Posterior vena cava (tissue), 2 donors: Measurements from ENCODE around the gene CAMSAP1. TPM values are rescaled to one million over a fixed set of nuclear protein-coding genes. Genes with fewer than 3 reads are reported as not detected.
"Not testable (repeated sequence)": the region's sequence is repeated elsewhere in the genome, so short reads cannot be mapped to it uniquely, and the experiment has no call there.

Experiments
- DNase-seq: peaks from one replicate; pipeline ENCODE4 v3.0.0-alpha.2; 2020; ENCODE audit warnings: low spot score
- intact Hi-C, 2 donors: fragments of 100-400 bp; cut with DNase I; formaldehyde crosslinking; loops; one replicate each; pipeline versions ENCODE4 v1.14.1 to v1.14.2; 2022 to 2023
- total RNA-seq, 2 donors: library from RNA; stranded (reverse); fragmentation: NEBNext Ultra II Directional; extraction: Animal tissue kit (Norgen Biotek cat#: 25700); gene quantifications; one replicate each; pipeline ENCODE4 v1.2.1, GENCODE V29; 2021
- donor health status: DM: yes; HTN: yes; CAD: no.
- donor health status: DM: yes; HTN: yes; CAD: no.

The CAMSAP1 gene
- total RNA-seq, 2 donors from 2014 or later = 20.8 to 24.1 TPM

- DNase-seq = no peak
- intact Hi-C loops = no loop called here
These were observed 4.5 kb downstream of the CAMSAP1 start for GRCh38 chr9:135902655-135903357.

GRCh38 chr9:135901826-135902225, 5.5 kb downstream of the CAMSAP1 start:
- intact Hi-C loops = no loop called here

DNA sequence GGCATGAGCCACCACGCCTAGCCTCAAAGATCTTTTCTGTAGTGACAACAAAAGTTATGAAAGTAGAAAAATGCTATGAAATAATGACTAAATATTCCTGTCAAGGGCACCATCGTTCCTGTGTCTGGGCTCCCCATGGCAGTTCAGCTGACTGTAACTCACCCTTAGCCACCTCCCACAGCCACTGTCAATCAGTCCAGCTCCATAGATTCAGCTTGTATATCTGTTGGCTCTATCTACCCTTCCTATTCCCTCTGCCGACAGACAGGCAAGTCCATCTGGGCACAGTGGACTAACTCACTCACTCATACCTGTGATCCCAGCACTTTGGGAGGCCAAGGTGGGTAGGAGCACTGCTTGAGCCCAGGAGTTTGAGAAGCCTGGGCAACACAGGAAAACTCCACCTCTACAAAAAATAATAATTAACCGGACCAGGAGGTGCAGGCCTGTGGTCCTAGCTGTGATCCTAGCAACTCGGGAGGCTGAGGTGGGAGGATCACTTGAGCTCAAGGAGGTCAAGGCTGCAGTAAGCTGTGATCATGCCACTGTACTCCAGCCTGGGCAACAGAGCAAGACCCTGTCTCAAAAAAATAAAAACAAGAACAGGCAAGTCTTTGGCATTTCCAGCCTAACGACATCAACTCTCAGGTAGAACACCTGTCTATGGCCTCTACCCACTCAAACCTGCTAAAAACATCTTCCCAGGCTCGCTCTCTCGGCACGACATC, 6.2 kb downstream of the CAMSAP1 start:
- intact Hi-C loops = no loop called here
- DNase-seq = no peak

More at GRCh38 chr9:135901826-135902225, 5.5 kb downstream of the CAMSAP1 start:
- peak; percentile 8 for DNase-seq

DNA sequence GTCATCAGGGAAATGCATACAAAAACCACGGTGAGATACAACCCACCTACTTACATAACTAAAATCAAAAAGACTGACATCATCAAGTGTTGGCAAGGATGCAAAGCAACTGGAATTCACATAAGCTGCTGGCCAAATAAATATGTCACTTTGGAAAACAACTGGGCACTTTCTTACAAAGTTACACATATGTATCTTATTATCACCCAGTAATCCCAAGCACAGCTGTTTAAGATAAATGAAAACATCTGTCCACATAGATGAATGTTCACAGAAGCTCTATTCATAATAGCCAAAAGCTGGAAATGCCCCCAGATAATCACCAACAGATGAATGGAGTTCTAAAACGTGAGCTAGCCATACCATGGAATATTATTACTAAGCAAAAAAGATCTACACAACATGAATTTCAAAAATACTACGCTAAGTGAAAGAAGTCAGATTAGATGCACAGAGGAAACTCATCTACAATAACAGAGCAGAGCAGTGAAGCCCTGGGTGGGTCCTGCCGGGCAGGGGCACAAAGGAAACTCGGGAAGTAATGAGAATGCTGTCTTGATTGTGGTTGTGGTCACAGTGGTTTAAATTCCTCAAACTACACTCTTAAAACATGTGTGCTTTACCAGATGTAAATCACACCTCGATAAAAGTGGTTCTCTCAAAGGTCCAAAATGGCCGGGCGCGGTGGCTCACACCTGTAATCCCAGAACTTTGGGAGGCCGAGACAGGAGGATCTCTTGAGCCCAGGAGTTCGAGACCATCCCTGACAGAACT, 8.5 kb downstream of the CAMSAP1 start:
- DNase-seq = no peak
- intact Hi-C loops = no loop called here

GRCh38 chr9:135896626-135897025, 10.7 kb downstream of the CAMSAP1 start:
- no peak for DNase-seq
- intact Hi-C loops = no loop called here

GRCh38 chr9:135896205-135896604, 11.1 kb downstream of the CAMSAP1 start:
- no peak for DNase-seq
- intact Hi-C loops = no loop called here

- intact Hi-C loops = no loop called here
These were observed 12.0 kb downstream of the CAMSAP1 start for GRCh38 chr9:135895202-135895848.

GRCh38 chr9:135893104-135893503, 14.2 kb downstream of the CAMSAP1 start:
- intact Hi-C loops = loop anchor here in 1 of 2 donors (5.0 kb wide), 1 partner anchor 1921 kb away; no protein-coding TSS in a partner anchor
- no peak for DNase-seq

More at GRCh38 chr9:135895202-135895848, 12.0 kb downstream of the CAMSAP1 start:
- no peak for DNase-seq

DNA sequence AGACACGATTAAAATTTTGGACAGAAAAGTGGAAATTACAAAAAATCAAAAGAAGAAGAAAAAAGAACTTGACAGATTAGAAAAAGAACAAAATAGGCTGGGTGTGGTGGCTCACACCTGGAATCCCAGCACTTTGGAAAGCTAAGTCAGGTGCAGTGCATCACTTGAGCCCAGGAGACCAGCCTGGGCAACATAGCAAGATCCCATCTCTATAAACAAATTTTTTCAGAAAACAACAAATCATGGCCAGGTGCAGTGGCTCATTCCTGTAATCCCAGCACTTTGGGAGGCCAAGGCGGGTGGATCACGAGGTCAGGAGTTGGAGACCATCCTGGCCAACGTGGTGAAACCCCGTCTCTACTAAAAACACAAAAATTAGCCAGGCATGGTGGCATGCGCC, 15.0 kb downstream of the CAMSAP1 start:
- intact Hi-C loops = loop anchor here in 1 of 2 donors (5.0 kb wide), 1 partner anchor 1920 kb away; no protein-coding TSS in a partner anchor
- not testable (repeated sequence) for DNase-seq

GRCh38 chr9:135891027-135891631, 16.2 kb downstream of the CAMSAP1 start:
- DNase-seq = no peak
- intact Hi-C loops = loop anchor here in 1 of 2 donors (5.0 kb wide), 1 partner anchor 1919 kb away; no protein-coding TSS in a partner anchor

DNA sequence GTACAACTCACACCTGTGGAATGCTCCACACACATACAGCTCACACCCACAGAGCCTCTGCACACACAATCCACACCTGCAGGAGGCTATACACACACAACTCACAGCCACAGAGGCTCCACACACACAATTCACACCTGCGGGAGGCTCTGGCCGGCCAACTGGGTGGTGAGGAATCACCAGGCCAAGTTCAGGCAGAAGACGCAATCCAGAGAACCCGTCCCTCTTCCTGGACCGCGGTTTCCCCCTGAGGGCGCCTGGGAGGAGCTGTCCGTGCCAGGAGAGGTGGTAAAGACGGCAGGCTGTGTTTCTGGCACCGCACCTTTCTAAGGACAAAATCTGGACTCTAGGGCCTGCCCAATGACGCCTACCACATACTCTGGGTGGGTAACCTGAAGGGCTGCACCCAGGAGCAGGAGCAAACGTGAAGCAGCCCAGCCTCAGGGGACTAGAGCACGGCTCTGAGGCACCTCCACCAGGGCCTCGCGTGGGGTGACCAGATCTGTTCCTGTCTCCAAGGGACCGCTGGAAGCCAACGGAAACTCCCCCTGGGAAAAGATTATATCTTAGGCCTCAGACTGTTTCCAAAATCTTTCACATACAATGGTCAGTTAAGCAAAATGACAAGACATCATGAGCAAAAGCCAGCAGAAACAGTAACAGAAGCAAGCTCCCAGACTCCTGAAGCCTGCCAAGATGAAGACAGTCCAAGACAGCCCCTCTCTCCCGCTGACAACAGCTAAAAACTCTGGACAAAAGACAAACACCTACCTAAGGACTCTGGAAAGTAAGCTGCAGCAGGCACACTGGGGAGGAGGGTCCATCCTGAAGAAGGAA, 16.9 kb downstream of the CAMSAP1 start:
- no peak for DNase-seq
- intact Hi-C loops = loop anchor here in 1 of 2 donors (5.0 kb wide), 1 partner anchor 1918 kb away; no protein-coding TSS in a partner anchor

- intact Hi-C loops = loop anchor here in 1 of 2 donors (5.0 kb wide), 1 partner anchor 1917 kb away; no protein-coding TSS in a partner anchor
- no peak for DNase-seq
These were observed 17.7 kb downstream of the CAMSAP1 start for GRCh38 chr9:135889564-135890189.

DNA sequence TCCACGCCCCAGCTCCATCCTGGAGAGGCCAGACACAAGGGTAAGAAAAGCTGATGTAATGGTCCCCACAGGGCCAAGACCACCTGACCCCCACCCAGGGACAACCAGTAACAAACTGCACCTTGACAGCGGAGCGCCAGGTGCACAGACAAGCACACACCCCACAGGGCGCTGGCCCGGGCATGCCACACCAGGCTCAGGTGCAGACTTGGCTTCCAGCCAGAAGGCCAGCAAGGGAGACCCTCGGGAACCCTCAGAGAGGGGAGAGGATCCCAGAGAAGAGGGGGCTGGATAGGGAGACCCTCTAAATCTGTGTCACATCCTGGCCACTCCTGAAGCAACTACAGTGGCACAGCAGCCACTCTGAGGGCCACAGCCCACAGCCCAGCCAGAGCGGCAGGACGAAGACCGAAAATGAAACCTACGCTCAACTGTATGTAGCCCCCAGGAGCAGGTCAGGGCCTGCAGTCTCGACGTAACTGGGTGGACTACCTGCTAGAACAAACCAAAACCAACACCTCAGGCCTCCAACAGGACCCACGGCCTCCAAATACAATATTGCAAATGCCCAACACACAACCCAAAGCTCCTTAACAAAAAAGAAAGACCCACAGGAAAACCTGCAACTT, 18.5 kb downstream of the CAMSAP1 start:
- intact Hi-C loops = no loop called here
- DNase-seq = no peak

- DNase-seq = no peak
- intact Hi-C loops = no loop called here
These were observed 19.1 kb downstream of the CAMSAP1 start for GRCh38 chr9:135888126-135888765.

- intact Hi-C loops = no loop called here
These were observed 19.7 kb downstream of the CAMSAP1 start for GRCh38 chr9:135887585-135888050.

GRCh38 chr9:135887021-135887507, 20.3 kb downstream of the CAMSAP1 start:
- intact Hi-C loops = no loop called here
- DNase-seq = no peak

More at GRCh38 chr9:135887585-135888050, 19.7 kb downstream of the CAMSAP1 start:
- no peak for DNase-seq
